Endothelial cell of umbilical vein (primary cell): ENCODE data around the gene SSRP1. TPM values are rescaled to one million over a fixed set of nuclear protein-coding genes. Genes with fewer than 3 reads are reported as not detected.

Experiments
- BruUV-seq: library from RNA; stranded (reverse); fragments of 400-500 nt; replicated peaks from 2 replicates; lab custom pipeline; 2021; lab: Mats Ljungman, UMichigan
- CTCF ChIA-PET: fragments of 300-600, 350-600 bp; sonication (Branson Sonifier 250); formaldehyde crosslinking; loops from one replicate; lab custom pipeline; 2021; ENCODE audit warnings: antibody characterized with exemption, inconsistent platforms; lab: Charles Lee
- POLR2A ChIA-PET: fragments of 300-600, 350-600 bp; sonication (Branson Sonifier 250); formaldehyde crosslinking; loops from one replicate; lab custom pipeline; 2021; ENCODE audit warnings: antibody characterized with exemption, inconsistent platforms; lab: Charles Lee
- DNase-seq: peaks from one replicate; pipeline ENCODE4 v3.0.0-alpha.2; 2011; ENCODE audit warnings: low read depth, low spot score
- FAIRE-seq: peaks from 2 replicates; lab custom pipeline; 2011; peaks lifted over from hg19 to GRCh38; lab: Jason Lieb, UNC
- H2AFZ ChIP-seq: 2 replicates; pipeline ENCODE4 v1.6.0; 2012; ENCODE audit warnings: low read depth, low read length, control low read depth, inconsistent platforms
- H3K27ac ChIP-seq: 2 replicates; pipeline ENCODE4 v1.5.1; 2011; ENCODE audit warnings: low read depth, mild to moderate bottlenecking, control low read depth, low read length, moderate library complexity; ENCODE audit not compliant: insufficient read depth
- H3K27me3 ChIP-seq, 2 experiments: 2 replicates each; pipeline versions ENCODE4 v1.6.0 to v1.6.1; 2011; ENCODE audit warnings: low read length in 2 of 2, mixed read lengths in 1 of 2; ENCODE audit not compliant: control insufficient read depth in 2 of 2, insufficient read depth in 2 of 2
- H3K36me3 ChIP-seq, 2 experiments: 2 replicates in 1 of 2; 3 replicates in 1 of 2; pipeline ENCODE4 v1.5.1; 2011; ENCODE audit warnings: low read length in 2 of 2, mild to moderate bottlenecking in 1 of 2, moderate library complexity in 1 of 2; ENCODE audit not compliant: control insufficient read depth in 2 of 2, insufficient read depth in 2 of 2; ENCODE audit errors: extremely low read depth in 1 of 2
- H3K4me1 ChIP-seq: 3 replicates; pipeline ENCODE4 v1.5.1; 2011; ENCODE audit warnings: mild to moderate bottlenecking, low read length; ENCODE audit not compliant: control insufficient read depth, insufficient read depth; ENCODE audit errors: extremely low read depth
- H3K4me2 ChIP-seq: 2 replicates; pipeline ENCODE4 v1.6.1; 2011; ENCODE audit warnings: low read length, control low read depth, mixed read lengths; ENCODE audit not compliant: insufficient read depth
- H3K4me3 ChIP-seq, 3 experiments: fragments of 200-600 bp in 1 of 3; sonication (generic), shearing (Covaris generic) in 1 of 3; replicated peaks in 1 of 3; 2 replicates each; pipeline ENCODE4 v1.5.1; 2011 to 2016; ENCODE audit warnings: control low read depth in 3 of 3, low read length in 3 of 3, mild to moderate bottlenecking in 2 of 3, inconsistent platforms in 1 of 3, low read depth in 1 of 3, moderate library complexity in 1 of 3; ENCODE audit not compliant: insufficient read depth in 1 of 3
- H3K79me2 ChIP-seq: 2 replicates; pipeline ENCODE4 v1.6.0; 2012; ENCODE audit warnings: low read length, inconsistent platforms; ENCODE audit not compliant: control insufficient read depth, insufficient read depth
- H3K9ac ChIP-seq: replicated peaks from 2 replicates; pipeline ENCODE3; 2011; ENCODE audit warnings: low read length, control low read depth; ENCODE audit not compliant: insufficient read depth; ENCODE audit errors: extremely low read depth
- H3K9me1 ChIP-seq: replicated peaks from 3 replicates; pipeline ENCODE4 v1.6.0; 2011; ENCODE audit warnings: mild to moderate bottlenecking, low read length; ENCODE audit not compliant: control insufficient read depth, insufficient read depth; ENCODE audit errors: extremely low read depth
- H3K9me3 ChIP-seq: replicated peaks from 2 replicates; pipeline ENCODE4 v1.5.1; 2012; ENCODE audit warnings: low read length, inconsistent platforms; ENCODE audit not compliant: control insufficient read depth, insufficient read depth
- H4K20me1 ChIP-seq: replicated peaks from 2 replicates; pipeline ENCODE3; 2011; ENCODE audit warnings: mild to moderate bottlenecking, low read length; ENCODE audit not compliant: control insufficient read depth, insufficient read depth; ENCODE audit errors: extremely low read depth
- CTCF ChIP-seq, 2 donors: IDR thresholded peaks; 1 replicate in 1 of 2; 2 replicates in 1 of 2; pipeline ENCODE4 v1.5.1; 2011; ENCODE audit warnings: low read length in 2 of 2, mild to moderate bottlenecking in 2 of 2, moderate library complexity in 2 of 2, control low read depth in 1 of 2, inconsistent platforms in 1 of 2, low read depth in 1 of 2; ENCODE audit not compliant: insufficient read depth in 1 of 2; ENCODE audit errors: extremely low read depth in 1 of 2
- EZH2 ChIP-seq: IDR thresholded peaks from 2 replicates; pipeline ENCODE4 v1.6.1; 2012; ENCODE audit warnings: borderline replicate concordance, low read depth, mild to moderate bottlenecking, moderate library complexity, low read length, inconsistent platforms; ENCODE audit not compliant: severe bottlenecking
- FOS ChIP-seq: IDR thresholded peaks from 2 replicates; pipeline ENCODE4 v1.6.1; 2011; ENCODE audit warnings: mild to moderate bottlenecking, low read length, moderate library complexity, borderline replicate concordance; ENCODE audit not compliant: insufficient read depth
- GATA2 ChIP-seq: IDR thresholded peaks from 2 replicates; pipeline ENCODE4 v1.7.0; 2011; ENCODE audit warnings: low read depth, mild to moderate bottlenecking, moderate library complexity, mixed read lengths, low read length; ENCODE audit not compliant: insufficient read length, insufficient read depth
- JUN ChIP-seq: IDR thresholded peaks from 2 replicates; pipeline ENCODE4 v1.6.1; 2011; ENCODE audit warnings: borderline replicate concordance, low read depth; ENCODE audit not compliant: insufficient read length, insufficient read depth
- MAX ChIP-seq: IDR thresholded peaks from 2 replicates; pipeline ENCODE4 v1.6.1; 2011; ENCODE audit not compliant: insufficient read depth, insufficient read length
- MYC ChIP-seq: IDR thresholded peaks from one replicate; pipeline ENCODE4 v1.6.1; 2011; ENCODE audit warnings: mild to moderate bottlenecking, low read depth, low read length
- POLR2A ChIP-seq: IDR thresholded peaks from 2 replicates; pipeline ENCODE4 v1.6.1; 2012; ENCODE audit warnings: low read depth, mild to moderate bottlenecking, control low read depth, low read length
- POLR2AphosphoS5 ChIP-seq: IDR thresholded peaks from 2 replicates; pipeline ENCODE4 v1.6.1; 2012; ENCODE audit warnings: low read depth, mild to moderate bottlenecking, control low read depth, low read length, moderate library complexity; ENCODE audit not compliant: insufficient read depth
- dilution Hi-C: fragments of 300-500 bp; cut with MboI; formaldehyde crosslinking; loops from one replicate; pipeline ENCODE4 v1.15.0; 2019; ENCODE audit warnings: low sequenced_read_pairs; ENCODE audit not compliant: extremely low pct_ligation_motif_present
- intact Hi-C: fragments of 100-400 bp; cut with micrococcal nuclease; formaldehyde crosslinking; loops from one replicate; pipeline ENCODE4 v1.10.0; 2022
- polyA plus RNA-seq, 4 experiments: library from polyadenylated mRNA; depleted of rRNA in 3 of 4; stranded (reverse) in 3 of 4; unstranded in 1 of 4; fragments of >200 nt; gene quantifications; 2 replicates each; pipeline versions ENCODE4 v1.2.1 to v1.2.3, GENCODE V29; 2011 to 2012; ENCODE audit warnings: missing spikeins in 1 of 4
- total RNA-seq: library from RNA; stranded (reverse); gene quantifications from 2 replicates; pipeline ENCODE4 v1.2.3, GENCODE V29; 2021

SSRP1 gene
- total and polyA plus RNA-seq, 2 donors (not counting 3 experiments of a cell fraction or from before 2014, with no cell fraction given): 130 to 146 TPM

DNA sequence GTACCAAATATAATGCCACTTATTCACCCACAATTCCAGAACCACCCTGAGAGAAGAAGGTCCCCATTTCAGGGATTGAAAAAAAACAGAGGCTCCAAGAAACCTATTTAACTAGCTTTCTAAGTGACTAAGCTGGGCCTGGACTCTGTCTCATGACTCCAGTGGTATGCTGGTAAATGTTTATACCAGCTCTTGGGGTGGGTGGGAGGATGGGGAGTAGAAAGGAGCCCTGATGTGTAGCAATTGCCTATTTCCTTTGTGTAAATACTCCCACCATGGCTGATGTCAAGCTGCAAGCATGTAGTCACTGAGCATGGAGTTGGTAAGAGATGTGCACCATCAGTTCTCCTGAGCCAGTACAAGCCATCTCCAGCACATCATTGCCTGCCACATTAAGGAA is 42.5 kb upstream of the SSRP1 start:
- ChIA-PET CTCF (no interaction called here), POLR2A (no interaction called here)
- DNase-seq: no peak
- no TSS peak for BruUV-seq
- H3K27me3 ChIP-seq: peaks cover 0 to 2% of the 10 kb centered on the region in 2 experiments
- no peaks in the 10 kb centered on the region for H4K20me1 ChIP-seq
- H3K9ac ChIP-seq: no peak overlapping the region
- H3K27ac ChIP-seq: no peak overlapping the region
- intact Hi-C loops: no loop called here
- H3K4me1 ChIP-seq: no peaks in the 10 kb centered on the region
- no peak for TF ChIP-seq EZH2
- TF ChIP-seq POLR2AphosphoS5: no peak
- no peaks in the 10 kb centered on the region for H3K36me3 ChIP-seq
- no peak overlapping the region for H3K4me3 ChIP-seq
- H3K4me2 ChIP-seq: no peak overlapping the region
- H3K9me3 ChIP-seq: no peaks in the 10 kb centered on the region
- dilution Hi-C loops: no loop called here
- H3K79me2 ChIP-seq: no peaks in the 10 kb centered on the region
- H2AFZ ChIP-seq: no peak overlapping the region
- H3K9me1 ChIP-seq: no peaks in the 10 kb centered on the region
- FAIRE-seq: no peak

DNA sequence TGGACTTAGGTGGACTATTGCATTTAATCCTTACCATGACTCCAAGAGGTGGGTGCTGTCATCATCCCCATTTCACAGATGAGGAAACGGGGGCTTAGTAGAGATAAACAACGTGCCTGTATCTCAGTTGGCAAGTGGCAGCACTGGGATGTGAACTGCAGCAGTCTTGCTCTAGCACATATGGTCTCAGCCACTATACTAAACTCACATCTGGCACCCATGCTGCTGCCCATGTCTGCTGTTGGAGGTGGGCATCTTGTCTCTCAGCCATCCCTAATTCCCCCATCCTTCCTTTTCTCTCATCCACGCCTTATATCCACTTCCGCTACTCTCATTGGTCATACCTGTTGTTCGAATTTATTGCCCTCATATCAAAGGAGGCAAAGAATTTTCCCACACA is 41.4 kb upstream of the SSRP1 start:
- Histone ChIP-seq H3K9me3 (no peaks in the 10 kb centered on the region), H3K9me1 (no peaks in the 10 kb centered on the region), H4K20me1 (no peaks in the 10 kb centered on the region), H3K27ac (no peak overlapping the region), H3K27me3 (peaks cover 0 to 2% of the 10 kb centered on the region in 2 experiments), H3K36me3 (no peaks in the 10 kb centered on the region), H3K9ac (no peak overlapping the region), H2AFZ (no peak overlapping the region), H3K4me2 (no peak overlapping the region), H3K4me3 (no peak overlapping the region), H3K4me1 (no peaks in the 10 kb centered on the region), H3K79me2 (no peaks in the 10 kb centered on the region)
- FAIRE-seq: no peak
- TF ChIP-seq FOS (no peak), CTCF (IDR thresholded peaks at IDR 0.05; ENCODE audit: extremely low read depth in 1 of 2, insufficient read depth in 1 of 2, low read depth in 1 of 2, low read length in 2 of 2) (no peak), MAX (no peak), JUN (no peak), EZH2 (no peak), POLR2AphosphoS5 (no peak), POLR2A (no peak), MYC (no peak), GATA2 (no peak)
- ChIA-PET POLR2A (no interaction called here), CTCF (no interaction called here)
- no TSS peak for BruUV-seq
- no peak for DNase-seq
- dilution Hi-C loops (no loop called here), intact Hi-C loops (no loop called here)
